GM21447 (cell line): Measurements from ENCODE around the gene PRRX1.

Experiments
- ATAC-seq: cut with Tn5 transposase; IDR thresholded peaks from one replicate; pipeline ENCODE4 v1.9.1; 2021; ENCODE audit not compliant: unreplicated experiment

PRRX1 gene

DNA sequence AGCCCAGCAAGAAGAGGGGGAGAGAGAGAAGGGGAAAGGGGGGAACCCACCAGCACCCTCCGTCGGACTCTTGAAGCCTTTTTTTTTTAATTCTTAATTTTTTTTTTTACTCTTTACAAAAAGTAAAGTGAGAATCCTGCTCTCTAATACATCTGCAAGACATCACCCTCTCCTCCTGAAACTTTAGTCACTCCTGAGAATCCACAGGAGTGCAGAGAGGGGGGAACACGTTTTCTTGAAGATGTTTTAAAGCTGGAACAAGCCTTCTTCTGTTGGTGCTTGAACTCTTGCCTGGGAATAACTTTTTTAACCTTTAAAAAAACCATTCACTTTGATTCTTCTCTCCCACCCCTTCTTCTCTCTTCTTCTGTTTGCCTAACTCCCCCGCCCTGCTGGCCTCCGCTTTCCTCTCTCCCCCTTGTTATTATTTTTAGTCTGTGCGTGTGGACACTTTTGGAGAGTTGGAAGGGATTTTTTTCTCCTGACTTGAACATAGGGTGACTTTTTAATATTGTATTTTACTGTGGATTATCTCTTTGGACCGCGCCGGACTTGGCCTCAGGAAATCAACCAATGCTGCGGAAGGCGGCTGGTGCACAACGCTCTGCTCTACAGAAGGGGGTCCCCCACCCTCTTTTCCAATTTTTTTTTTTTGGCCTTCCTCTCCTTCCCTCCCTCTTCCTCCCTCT, 383 bp upstream of the PRRX1 start:
- no peak for ATAC-seq

GRCh38 chr1:170664828-170665612, 1.1 kb downstream of the PRRX1 start:
- no peak for ATAC-seq

DNA sequence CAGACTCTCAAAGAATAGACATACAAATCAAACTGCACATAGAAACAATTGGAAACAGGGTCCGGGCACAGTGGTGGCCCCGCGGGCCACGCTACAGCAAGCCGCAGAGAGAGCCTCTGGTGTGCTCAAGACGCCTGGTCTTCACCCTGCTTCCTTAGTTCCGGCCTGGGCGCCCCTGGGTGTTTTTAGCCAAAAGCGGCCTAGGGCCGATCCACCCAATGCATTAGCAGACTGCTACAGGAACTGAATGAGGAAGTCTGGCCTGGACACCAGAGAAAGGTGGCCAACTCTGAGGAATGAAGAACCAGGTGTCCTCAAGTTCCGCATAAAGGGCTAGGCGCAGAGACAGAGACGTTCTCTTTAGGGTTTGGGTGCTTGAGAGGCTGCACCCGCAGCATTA, 1.7 kb downstream of the PRRX1 start:
- no peak for ATAC-seq

- no peak for ATAC-seq
Observed at GRCh38 chr1:170666541-170667254, 2.8 kb downstream of the PRRX1 start.

DNA sequence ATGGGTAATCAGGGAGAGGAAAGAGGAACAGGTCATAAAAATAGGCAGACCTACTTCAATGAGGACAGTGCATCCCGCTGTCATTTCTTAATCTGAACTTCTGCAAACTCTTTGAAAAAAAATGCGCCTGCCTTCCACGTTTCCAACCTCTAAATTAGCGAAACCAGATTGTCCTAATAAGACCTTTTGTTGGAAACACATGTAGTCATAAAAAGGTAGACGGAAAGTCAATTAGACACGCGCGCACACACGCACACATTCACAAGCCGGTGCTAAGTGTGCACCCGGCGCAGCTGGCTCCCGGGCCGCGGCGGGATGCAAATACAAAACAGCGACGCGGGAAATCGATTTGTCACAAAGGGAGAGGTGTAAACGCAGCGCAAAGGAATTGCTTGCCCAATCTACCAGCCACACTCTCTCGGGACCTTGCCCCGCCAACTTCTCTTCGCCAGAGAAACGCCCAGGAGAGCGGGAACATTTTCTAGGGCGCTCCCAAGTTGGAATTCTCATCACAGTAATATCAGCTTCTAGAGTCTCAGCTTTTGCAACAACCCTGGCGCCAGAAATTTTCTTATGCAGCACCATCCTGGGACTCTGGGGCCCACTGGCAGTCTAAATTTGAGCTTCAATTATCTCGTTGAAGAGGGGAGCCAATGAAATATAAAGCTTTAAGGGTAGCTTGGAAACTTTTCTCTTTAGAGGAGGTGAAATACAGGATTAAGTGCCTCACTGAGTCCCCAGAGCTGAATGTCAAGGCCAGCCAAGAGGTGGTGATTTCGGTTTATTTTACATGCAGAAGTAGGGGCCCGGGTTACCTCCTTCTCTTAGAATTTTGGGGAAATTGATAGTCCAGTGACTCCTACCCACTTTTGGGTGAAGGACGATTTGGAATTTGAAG, 4.5 kb downstream of the PRRX1 start:
- no peak for ATAC-seq

GRCh38 chr1:170669107-170669445, 5.1 kb downstream of the PRRX1 start:
- ATAC-seq, result no peak

GRCh38 chr1:170669586-170670530, 5.9 kb downstream of the PRRX1 start:
- ATAC-seq, result no peak

DNA sequence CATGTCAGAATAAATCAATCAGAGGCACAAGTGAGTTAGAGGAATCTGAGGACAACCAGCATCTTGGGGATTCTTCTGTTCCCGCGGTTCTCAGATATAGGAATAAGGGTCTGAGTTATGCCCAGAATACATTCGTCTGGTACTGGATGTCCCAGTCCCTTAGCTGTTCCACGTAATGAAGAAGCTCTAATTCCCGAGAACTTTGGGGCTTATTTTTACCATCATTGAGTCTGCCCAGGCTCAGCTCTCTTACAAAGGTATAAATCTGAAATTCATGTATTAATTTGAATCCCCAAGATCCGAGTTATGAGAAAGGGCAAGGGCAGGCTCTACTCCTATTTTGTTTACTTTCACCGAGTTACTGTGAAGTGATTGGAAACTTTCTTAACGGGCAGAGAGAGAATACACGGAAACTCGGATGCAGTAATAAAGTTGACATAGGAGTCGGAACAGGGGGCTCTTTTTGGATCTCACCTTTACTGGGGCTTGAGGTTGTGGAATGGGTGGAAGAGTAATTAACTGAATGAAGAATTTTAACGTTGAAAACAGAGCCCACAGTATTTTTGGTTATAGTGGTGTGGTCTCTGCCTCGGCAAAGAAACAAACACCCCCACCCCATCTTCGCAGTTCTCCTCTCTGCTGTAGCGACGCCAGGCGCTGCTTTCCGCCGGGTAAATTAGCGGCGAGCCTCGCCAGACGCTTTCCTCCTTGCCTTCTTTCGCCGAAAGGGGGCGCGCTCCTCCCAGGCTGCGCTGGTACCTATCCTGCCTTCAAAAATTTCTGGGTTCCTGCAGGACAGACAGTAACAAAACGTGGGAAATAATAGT, 7.1 kb downstream of the PRRX1 start:
- no peak for ATAC-seq

DNA sequence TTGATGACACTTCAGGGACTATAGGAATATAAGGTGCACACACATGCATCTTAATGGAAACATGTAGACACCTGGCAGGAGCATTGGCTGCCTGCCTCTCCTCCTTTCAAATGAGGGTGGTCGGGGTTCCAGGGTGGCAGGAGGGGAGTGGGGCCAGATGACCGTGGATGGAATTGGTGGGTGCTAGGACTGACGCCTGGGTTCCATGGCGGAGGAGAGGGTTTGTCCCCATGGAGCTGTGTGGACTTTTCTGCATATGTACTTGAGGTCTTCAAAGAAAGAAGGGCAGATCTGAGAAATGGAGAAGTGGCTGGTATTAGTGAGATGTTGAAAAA, 7.7 kb downstream of the PRRX1 start:
- no peak for ATAC-seq

GRCh38 chr1:170672316-170672715, 8.4 kb downstream of the PRRX1 start:
- no peak for ATAC-seq

- no peak for ATAC-seq
Observed at GRCh38 chr1:170674239-170674638, 10.3 kb downstream of the PRRX1 start.

DNA sequence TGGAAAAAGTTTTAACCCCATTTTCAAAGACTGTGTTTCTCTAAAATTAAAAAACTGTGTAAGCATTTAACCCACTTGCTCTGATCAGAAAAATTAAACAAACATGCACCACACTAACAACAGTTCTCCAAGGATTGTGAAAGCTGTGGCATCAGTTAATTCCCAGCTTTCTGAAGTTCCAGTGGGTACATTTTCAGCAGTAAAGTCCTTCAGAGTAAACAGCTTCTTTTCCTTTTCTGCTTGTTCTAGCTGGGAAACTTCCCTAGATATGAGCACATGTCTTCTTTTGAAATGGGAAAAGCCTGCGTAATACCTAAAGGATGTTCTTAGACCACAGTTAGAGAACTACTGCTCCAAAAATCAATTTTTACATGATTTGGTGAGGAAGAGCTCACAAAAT, 11.1 kb downstream of the PRRX1 start:
- no peak for ATAC-seq

GRCh38 chr1:170675865-170676264, 11.9 kb downstream of the PRRX1 start:
- no peak for ATAC-seq

DNA sequence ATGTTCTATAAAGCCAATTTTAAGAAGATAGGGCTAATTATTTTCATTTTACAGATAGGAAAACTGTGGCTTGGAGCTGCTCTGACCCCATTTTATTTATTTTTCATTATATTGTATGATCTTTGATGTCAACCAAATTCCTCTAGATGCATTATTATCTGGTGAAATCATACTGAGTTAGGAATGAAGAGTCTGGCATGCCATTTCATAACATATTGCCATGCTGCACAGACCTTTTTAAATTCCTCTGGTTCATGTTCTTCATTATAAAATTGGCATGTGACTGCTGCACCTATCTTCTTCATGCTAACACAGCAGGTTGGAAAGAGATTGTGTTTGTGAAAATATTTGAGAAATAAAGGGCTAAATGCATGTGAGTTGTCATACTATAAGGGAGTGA, 12.7 kb downstream of the PRRX1 start:
- no peak for ATAC-seq

GRCh38 chr1:170678027-170678600, 14.2 kb downstream of the PRRX1 start:
- ATAC-seq, result no peak

DNA sequence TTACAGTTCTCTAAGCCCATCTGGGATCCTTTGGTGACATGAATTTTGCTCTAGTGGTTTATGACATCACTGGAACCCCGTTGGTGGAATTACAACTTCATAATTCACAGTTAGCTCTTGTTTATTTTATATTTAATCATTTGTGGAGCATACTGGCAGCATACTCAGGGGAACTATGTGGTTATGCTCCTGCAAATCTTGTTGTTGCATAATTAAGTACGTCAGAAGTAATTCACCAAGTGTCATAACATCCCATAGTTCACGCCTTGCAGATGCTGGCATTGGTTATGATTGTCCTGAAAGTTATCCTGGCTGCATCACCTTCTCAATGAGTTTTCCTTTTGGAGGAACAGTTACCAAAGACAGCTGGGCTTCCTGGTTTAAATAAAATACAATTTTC, 16.5 kb downstream of the PRRX1 start:
- no peak for ATAC-seq

DNA sequence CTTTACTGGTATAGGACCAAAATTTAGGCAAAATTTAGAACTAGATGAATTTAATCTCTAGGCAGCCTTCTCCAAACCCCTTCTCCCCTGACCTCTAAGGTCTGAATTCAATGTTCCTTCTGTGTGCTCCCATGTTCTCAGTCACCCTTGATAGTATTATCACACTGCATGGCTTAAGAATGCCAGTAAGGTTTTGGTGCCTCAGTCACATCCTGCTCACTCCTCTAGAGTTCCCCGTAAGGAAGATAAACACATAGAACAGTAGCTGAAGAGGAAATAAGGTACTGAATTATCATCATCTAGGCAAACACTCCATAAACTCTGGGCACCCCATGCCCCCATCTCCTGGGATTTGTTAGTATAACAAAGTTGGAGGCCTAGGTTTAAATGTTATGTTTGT, 18.2 kb downstream of the PRRX1 start:
- no peak for ATAC-seq

GRCh38 chr1:170682809-170683208, 18.9 kb downstream of the PRRX1 start:
- ATAC-seq, result no peak

- ATAC-seq, result no peak
Observed at GRCh38 chr1:170685166-170685565, 21.2 kb downstream of the PRRX1 start.
